Endometrial microvascular endothelial cells (primary cell): ENCODE data around the gene KRTCAP2. TPM values are rescaled to one million over a fixed set of nuclear protein-coding genes. Genes with fewer than 3 reads are reported as not detected.
"Not testable (repeated sequence)": the region's sequence is repeated elsewhere in the genome, so short reads cannot be mapped to it uniquely, and the experiment has no call there.

Experiments used
- in situ Hi-C: cut with HindIII; loops from 2 replicates; pipeline ENCODE4 v1.10.0; 2017; ENCODE audit warnings: low sequenced_read_pairs, low pct_unique_long_range_greater_than_20kb; ENCODE audit errors: inconsistent ontology term
- total RNA-seq: library from RNA; depleted of rRNA; stranded (reverse); fragments of >200 nt; gene quantifications from one replicate; pipeline ENCODE4 v1.2.3, GENCODE V29; 2015; ENCODE audit errors: inconsistent ontology term

Gene KRTCAP2
- total RNA-seq, 1 donor from 2014 or later: 191 TPM

- in situ Hi-C loops: no loop called here
Measured at GRCh38 chr1:155202731-155203515, 29.8 kb upstream of the KRTCAP2 start.

GRCh38 chr1:155202198-155202597 lies 29.1 kb upstream of the KRTCAP2 start:
- in situ Hi-C loops: no loop called here

- in situ Hi-C loops: no loop called here
Measured at GRCh38 chr1:155200920-155201319, 27.8 kb upstream of the KRTCAP2 start.

- in situ Hi-C loops: no loop called here
Measured at GRCh38 chr1:155199792-155200191, 26.7 kb upstream of the KRTCAP2 start.

- in situ Hi-C loops: no loop called here
Measured at GRCh38 chr1:155198547-155198906, 25.4 kb upstream of the KRTCAP2 start.

- in situ Hi-C loops: no loop called here
Measured at GRCh38 chr1:155197901-155198546, 24.9 kb upstream of the KRTCAP2 start.

- in situ Hi-C loops: no loop called here
Measured at GRCh38 chr1:155196893-155197638, 24.0 kb upstream of the KRTCAP2 start.

- in situ Hi-C loops: no loop called here
Measured at GRCh38 chr1:155196103-155196892, 23.2 kb upstream of the KRTCAP2 start.

- in situ Hi-C loops: no loop called here
Measured at GRCh38 chr1:155195201-155196102, 22.3 kb upstream of the KRTCAP2 start.

GRCh38 chr1:155193991-155194240 lies 20.8 kb upstream of the KRTCAP2 start:
- in situ Hi-C loops: not testable (repeated sequence)

- in situ Hi-C loops: no loop called here
Measured at GRCh38 chr1:155193275-155193990, 20.3 kb upstream of the KRTCAP2 start.

- in situ Hi-C loops: no loop called here
Measured at GRCh38 chr1:155192346-155193274, 19.5 kb upstream of the KRTCAP2 start.

GRCh38 chr1:155191904-155192303 lies 18.8 kb upstream of the KRTCAP2 start:
- in situ Hi-C loops: no loop called here

- in situ Hi-C loops: not testable (repeated sequence)
Measured at GRCh38 chr1:155189926-155190325, 16.8 kb upstream of the KRTCAP2 start.

- in situ Hi-C loops: no loop called here
Measured at GRCh38 chr1:155188268-155188667, 15.2 kb upstream of the KRTCAP2 start.

GRCh38 chr1:155187456-155187891 lies 14.4 kb upstream of the KRTCAP2 start:
- in situ Hi-C loops: no loop called here
